Activated CD4-positive, alpha-beta T cell treated with anti-CD3 and anti-CD28 coated beads, Interleukin-2, amount 50 U/mL, for 24 hours (primary cell): ENCODE results near the gene TUBA1C.
"Not testable (repeated sequence)": the region's sequence is repeated elsewhere in the genome, so short reads cannot be mapped to it uniquely, and the experiment has no call there.

Experiments
- DNase-seq, 2 donors: peaks; one replicate each; pipeline ENCODE4 v3.0.0-alpha.2; 2020; ENCODE audit warnings: low read depth in 1 of 2, low spot score in 1 of 2

The TUBA1C gene

DNA sequence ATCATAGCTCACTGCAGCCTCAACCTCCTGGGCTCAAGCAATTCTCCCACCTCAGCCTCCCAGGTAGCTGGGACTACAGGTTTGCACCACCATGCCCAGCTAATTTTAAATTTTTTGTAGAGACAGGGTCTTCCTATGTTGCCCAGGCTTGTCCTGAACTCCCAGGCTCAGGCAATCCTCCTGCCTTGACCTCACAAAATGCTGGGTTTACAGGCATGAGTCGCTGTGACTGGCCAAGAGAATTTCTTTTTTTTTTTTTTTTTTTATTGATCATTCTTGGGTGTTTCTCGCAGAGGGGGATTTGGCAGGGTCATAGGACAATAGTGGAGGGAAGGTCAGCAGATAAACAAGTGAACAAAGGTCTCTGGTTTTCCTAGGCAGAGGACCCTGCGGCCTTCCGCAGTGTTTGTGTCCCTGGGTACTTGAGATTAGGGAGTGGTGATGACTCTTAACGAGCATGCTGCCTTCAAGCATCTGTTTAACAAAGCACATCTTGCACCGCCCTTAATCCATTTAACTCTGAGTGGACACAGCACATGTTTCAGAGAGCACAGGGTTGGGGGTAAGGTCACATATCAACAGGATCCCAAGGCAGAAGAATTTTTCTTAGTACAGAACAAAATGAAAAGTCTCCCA lies 18.0 kb downstream of the TUBA1C start:
- not testable (repeated sequence) for DNase-seq

DNA sequence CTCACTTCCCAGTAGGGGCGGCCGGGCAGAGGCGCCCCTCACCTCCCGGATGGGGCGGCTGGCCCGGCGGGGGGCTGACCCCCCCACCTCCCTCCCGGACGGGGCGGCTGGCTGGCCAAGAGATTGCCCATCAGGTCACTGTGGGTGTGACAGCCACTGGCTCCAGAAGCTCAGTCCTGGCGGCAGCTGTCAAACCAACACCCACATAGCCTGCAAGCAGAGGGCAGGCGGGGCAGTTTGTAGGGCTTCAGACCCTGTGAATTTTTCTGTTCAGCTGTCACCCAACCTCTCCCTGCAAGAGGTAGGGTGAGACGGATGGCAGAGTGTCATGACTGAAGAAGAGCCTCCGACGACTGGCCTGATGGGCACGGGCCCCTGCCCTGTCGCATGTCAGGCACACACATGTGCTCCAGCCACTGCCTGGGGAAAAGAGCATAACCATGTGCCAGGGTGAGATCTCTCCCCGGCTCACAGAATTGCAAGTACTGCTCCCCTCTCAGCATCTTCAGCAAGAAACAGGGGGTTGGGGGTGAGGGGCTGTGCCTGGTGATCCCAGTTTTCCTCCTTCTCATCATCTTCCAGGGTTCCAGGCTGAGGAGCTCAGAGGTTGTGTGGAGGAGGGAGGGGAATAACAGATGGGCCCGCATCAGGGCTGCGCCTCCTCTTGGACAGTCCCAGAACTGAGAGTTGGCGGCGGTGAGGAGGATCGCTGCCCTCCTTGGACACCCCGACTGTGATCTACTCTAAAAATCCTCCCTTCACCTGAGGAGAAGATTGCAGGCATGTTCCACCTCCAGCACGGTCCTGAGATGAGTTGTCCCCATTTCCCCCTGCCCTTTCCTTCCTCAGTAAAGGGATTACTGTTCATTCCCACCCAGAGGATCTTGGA lies 18.9 kb downstream of the TUBA1C start:
- no peak for DNase-seq

- no peak for DNase-seq
These were observed 19.8 kb downstream of the TUBA1C start for GRCh38 chr12:49284672-49285071.

DNA sequence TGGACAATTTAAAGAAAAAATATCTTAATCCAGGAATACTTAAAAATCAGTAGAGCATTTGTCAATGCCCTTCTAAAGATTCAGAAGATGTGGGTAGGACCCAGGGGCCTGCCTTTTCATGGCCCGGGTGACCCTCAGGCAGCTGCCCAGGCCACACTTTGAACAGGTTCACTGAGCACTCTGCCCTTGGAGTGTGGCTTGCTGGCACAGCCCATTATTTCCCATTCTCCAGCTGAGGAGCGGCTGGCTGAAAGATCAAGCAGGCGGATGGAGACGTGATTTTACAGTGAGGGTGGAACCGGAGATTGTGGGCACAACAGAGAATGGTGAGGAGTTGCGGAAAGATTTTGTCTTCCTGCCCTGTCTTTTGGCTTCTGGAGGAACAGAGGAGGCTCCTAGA lies 23.0 kb downstream of the TUBA1C start:
- no peak for DNase-seq

DNA sequence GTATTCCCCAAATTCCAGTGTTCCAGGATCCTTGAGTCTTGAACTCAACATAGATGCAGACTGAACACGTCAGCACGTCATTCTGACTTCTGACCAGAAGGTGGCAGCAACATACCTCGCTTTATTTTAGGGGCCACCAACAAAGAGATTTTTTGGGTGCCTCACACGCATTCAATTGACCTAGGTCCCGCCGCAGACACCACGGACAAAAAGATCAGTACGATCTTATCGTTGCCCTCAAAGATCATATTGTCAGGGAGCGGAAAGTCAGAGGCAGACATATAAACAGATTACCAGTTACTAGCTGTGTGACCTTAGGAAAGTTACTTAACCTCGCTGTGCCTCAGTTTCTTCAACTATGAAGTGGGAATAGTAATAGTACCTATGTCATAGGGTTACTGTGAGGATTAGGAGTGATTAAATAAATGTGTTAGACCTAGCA lies 23.6 kb downstream of the TUBA1C start:
- peak; percentile 49 to 72 for DNase-seq

DNA sequence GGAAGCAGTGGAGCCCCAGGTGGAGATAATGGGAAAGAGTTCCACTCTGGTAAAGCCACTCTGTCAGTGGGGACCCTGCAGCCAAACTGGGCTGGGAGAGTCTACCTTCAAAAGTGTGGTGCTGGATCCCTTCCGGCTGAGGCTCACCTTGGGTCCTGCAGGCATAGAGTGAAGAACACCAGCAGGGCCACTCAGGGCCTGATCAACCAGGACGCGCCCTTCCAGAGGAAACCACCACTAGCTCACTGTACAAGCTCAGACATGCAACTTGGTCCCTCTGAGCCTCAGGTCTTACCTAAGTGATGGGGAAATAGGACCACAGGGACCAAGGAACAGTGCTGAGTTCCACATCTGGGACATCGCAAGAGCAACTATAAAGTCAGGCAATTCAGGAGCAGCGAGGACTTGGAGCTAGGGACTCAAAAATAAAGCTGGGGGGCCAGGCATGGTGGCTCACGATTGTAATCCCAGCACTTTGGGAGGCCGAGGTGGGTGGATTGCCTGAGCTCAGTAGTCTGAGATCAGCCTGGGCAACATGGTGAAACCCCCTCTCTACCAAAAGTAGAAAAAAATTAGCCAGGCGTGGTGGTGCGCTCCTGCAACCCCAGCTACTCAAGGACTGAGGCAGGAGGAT lies 24.2 kb downstream of the TUBA1C start:
- DNase-seq: no peak

GRCh38 chr12:49292729-49293055 lies 27.8 kb downstream of the TUBA1C start:
- DNase-seq: no peak

GRCh38 chr12:49293056-49293956 lies 28.4 kb downstream of the TUBA1C start:
- no peak for DNase-seq

GRCh38 chr12:49294086-49294803 lies 29.4 kb downstream of the TUBA1C start:
- no peak for DNase-seq

DNA sequence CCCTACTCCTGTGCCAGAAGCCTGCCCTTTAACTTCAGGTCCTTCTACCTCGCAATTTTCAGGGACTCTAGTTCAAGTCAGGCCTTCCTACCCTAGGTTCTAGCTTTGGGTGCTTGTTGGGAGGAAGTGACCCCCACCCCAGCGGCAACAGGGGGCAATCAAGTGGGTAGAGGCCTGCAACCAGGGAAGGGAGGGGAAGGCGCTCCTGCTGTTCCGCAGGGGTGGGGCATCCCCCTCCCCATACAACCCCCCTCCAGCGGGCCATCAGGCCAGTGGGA lies 29.9 kb downstream of the TUBA1C start:
- DNase-seq: no peak

DNA sequence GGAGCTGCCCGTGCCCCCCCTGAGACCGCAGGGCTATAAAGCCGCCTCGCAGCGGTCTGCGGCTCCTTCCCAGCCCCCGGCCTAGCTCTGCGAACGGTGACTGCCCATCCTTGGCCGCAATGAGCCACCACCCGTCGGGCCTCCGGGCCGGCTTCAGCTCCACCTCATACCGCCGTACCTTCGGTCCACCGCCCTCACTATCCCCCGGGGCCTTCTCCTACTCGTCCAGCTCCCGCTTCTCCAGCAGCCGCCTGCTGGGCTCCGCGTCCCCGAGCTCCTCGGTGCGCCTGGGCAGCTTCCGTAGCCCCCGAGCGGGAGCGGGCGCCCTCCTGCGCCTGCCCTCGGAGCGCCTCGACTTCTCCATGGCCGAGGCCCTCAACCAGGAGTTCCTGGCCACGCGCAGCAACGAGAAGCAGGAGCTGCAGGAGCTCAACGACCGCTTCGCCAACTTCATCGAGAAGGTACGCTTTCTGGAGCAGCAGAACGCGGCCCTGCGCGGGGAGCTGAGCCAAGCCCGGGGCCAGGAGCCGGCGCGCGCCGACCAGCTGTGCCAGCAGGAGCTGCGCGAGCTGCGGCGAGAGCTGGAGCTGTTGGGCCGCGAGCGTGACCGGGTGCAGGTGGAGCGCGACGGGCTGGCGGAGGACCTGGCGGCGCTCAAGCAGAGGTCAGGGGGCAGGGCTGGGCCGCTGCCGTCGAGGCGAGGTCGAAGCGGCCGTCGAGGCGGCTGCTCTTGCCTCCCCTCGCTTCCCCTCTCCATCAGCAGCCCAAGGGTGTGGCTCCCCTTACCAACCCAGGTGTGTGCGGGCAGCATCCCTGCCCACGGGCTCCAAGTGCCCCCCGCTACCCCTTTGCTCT lies 30.4 kb downstream of the TUBA1C start, which contains the start of gene PRPH:
Gene PRPH, plus strand, starts transcription at position 66 of the 855 bp plus-strand sequence. Its CDS starts 54 bp downstream, at position 120.
- DNase-seq: no peak

GRCh38 chr12:49296034-49296835 lies 31.4 kb downstream of the TUBA1C start:
- DNase-seq: peak; percentile 25 to 37

- DNase-seq: no peak
These were observed 32.2 kb downstream of the TUBA1C start for GRCh38 chr12:49296836-49297694.

DNA sequence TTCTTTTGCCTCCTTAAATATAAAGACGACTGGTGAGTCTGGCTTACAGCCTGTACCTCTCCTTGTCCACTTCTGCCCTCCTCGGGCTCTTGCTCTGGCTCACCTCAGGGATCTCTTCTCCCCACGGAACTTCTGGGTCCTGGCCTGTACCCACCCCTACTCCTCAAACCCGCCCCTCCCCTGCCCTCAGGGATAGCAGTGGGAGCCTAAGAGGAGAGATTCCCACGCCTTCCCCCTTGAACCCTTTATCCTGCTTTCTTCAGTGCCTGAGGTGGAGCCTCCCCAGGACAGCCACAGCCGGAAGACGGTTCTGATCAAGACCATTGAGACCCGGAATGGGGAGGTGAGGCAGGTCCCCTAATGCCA lies 32.8 kb downstream of the TUBA1C start:
- no peak for DNase-seq

DNA sequence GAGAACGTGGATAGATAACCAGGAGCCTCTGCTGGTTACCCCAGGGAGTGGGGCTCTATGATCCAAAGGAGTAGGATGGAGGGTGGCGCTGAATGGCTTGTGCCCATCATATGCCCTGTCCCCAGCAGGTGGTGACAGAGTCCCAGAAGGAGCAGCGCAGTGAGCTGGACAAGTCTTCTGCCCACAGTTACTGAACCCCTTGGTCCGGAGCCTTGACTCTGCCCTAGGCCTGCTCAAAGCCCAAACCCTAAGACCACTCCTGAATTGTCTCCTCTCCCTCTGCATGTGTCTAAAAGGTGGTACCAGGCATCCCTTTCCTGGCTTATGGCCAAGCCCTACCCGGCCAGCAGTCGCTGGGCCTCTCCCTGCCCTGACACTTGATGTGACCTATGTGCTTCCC lies 33.3 kb downstream of the TUBA1C start:
- DNase-seq: no peak

DNA sequence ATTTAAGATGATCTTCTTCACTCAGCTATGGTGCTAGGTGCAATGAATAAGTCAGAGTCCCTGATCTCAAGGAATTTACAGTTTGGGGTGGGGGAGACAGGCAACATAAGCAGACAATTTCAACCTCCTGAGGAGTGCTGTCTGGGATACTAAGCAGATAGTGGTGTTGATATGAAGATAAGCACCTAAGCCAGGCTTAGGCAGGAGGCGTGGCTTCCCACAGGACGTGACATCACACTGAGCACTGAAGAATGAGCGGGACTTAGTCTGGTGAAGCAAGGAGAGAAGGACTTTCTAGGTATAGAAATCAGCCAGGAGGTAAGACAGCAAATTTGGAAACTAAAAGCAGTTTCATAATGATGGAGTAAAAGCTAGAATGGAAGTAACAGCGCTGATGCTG lies 36.9 kb downstream of the TUBA1C start:
- no peak for DNase-seq

DNA sequence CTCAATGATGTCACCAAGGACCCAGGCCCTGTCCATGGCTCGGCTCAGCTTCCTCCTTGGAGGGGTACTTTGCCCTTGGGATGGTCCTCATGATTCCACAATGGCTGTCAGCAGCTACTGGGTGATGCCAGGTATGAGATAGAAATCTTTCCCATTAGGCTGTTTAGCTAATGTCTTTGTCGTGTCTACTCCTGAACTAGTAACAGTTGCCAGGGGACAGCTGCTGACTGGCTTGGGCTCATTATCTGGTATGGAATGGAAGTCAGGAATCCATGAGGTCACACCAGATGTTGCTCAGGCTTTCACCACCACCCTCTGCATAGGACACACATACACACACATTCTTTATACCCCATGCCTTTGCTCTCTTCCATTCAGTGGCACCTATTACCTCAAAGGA lies 39.3 kb downstream of the TUBA1C start:
- DNase-seq: no peak
